Suprapubic skin (tissue), 3 donors: ENCODE data around the gene PTK7.
A peak's percentile ranks its signal among the peaks of the same experiment; 100 is the strongest.

Source experiments
- CTCF ChIP-seq, 2 donors: fragments of 200-600 bp in 1 of 2; fragments of 450-650 bp in 1 of 2; sonication (generic) in 1 of 2; IDR thresholded peaks; one replicate each; pipeline ENCODE4 v1.5.1; 2016 to 2019; ENCODE audit warnings: antibody characterized with exemption in 2 of 2, mild to moderate bottlenecking in 1 of 2, moderate library complexity in 1 of 2
- POLR2A ChIP-seq, 2 donors: fragments of 450-650 bp; IDR thresholded peaks; one replicate each; pipeline ENCODE4 v1.6.1; 2017; ENCODE audit warnings: antibody characterized with exemption in 2 of 2, mild to moderate bottlenecking in 2 of 2, moderate library complexity in 2 of 2

GRCh38 chr6:43059168-43060033, 16.7 kb upstream of the PTK7 start, which contains the start of the genes KLC4 and MRPL2:
- peak in 1 of 2 donors; percentile 74 for TF ChIP-seq POLR2A (IDR thresholded peaks at IDR 0.05)
- no peak for TF ChIP-seq CTCF (IDR thresholded peaks at IDR 0.05)
